SHP77 (cell line): Measurements from ENCODE around the gene MAD1L1.
A peak's percentile ranks its signal among the peaks of the same experiment; 100 is the strongest.

ENCODE experiments used
- DNase-seq, 2 experiments: peaks; one replicate each; lab custom pipeline; 2025; lab: John Stamatoyannopoulos, UW

MAD1L1 gene

DNA sequence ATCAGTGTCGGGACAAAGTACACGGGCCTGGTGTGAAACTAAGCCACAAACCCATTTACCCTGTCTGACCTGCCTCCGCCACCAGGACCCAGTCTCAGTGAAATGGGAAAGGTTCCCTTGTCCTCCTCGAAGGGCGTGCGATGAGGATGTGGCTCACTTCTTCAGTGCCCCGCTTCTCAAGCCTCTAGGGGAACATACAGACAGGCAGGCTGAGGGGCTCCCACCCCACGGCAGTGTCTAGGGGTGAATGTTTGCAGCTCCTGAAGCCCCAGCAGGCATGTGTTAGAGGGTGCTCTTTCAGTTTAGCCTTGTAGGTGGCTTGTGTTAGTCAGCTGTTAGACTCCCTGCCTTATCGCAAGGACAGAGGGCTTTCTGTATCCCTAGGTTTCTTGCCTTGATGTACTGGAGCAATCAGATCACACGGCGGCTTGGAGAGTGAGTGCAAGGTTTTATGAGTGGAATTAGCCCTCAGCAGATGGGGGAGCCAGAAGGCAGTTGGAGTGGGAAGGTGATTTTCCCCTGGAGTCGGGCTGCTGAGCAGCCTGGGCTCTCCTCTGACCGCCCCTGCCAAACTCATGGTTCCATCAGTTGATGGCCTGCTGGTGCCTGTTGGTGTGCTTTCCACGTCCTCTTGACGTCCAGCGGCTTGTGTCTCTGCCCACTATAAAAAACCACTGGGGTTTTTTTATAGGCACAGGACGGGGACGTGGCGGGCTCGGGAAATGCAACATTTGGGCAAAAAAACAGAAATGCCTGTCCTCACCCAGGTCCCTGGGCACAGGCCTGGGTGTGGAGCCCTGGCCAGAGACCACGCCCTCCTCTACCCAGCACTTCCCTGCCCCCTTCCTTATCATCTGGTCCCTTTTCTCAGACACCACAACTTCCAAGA, 10.0 kb upstream of the MAD1L1 start:
- peak; percentile 16 to 48 for DNase-seq

GRCh38 chr7:2241580-2242540, 9.1 kb upstream of the MAD1L1 start, which contains the start of the genes MRM2 and NUDT1:
TSS of gene MRM2 (minus strand) at chr7:2242205. CDS start at chr7:2242169, 36 bp downstream.
TSS of gene NUDT1 (plus strand) at chr7:2242226. CDS start at chr7:2244575, 2,349 bp downstream.
- DNase-seq: peak; percentile 80 to 91

DNA sequence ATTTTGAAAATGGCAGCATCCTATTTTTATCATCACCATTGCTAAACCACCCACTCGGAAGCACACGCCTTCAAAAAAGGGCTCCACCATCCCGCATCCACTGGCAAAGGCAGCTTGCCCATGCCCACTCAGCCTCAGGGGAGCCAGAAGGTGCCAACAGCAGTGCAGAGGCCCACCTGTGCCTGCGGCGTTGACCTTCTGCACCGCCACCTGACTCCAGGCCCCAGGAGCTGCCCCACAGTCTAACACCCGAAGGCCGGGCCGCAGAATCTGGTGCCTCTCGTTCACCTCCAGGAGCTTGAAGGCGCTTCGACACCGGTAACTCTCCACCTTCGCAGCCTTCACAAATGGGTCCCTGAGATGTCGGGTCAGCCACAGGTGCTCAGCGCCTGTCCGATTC, 6.5 kb upstream of the MAD1L1 start:
- DNase-seq: no peak

DNA sequence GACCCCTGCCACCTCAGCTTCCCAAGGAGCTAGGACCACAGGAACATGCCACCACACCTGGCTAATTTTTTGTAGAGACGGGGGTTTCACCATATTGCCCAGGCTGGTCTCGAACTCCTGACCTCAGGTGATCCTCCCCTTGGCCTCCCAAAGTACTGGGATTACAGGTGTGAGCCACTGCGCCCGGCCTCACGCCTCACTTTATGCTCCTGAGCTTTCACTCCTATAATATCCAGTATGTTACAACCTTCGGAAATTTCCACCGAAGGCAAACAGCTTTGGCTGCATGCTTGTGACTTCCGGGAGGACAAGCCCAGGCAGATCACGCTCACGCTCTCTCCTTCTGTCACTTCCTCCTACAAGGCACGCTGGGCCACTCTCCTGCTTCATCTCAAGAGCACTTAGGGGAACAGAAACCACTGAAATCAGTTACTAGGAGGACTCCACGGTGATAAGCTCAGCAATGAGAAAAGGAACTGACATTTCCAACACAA, 4.4 kb upstream of the MAD1L1 start:
- DNase-seq: no peak

DNA sequence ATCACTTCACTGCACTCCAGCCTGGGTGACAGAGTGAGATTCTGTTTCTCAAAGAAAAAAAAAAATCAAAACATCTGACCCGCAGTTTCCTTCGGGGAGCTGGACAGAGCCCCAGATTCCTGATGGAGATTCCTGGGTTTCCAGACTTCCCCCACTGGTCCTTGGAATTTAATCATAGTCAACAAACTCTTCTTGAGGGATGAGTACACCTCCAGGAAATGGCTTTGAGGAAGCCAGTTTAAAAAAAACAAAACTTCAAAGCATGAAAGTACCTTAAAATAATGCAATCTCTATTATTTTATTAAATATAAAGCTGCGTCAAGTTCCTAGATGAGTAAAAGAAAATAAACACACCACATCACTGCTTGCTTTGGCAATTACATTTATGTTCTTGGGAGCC, 1.2 kb upstream of the MAD1L1 start:
- DNase-seq: no peak

DNA sequence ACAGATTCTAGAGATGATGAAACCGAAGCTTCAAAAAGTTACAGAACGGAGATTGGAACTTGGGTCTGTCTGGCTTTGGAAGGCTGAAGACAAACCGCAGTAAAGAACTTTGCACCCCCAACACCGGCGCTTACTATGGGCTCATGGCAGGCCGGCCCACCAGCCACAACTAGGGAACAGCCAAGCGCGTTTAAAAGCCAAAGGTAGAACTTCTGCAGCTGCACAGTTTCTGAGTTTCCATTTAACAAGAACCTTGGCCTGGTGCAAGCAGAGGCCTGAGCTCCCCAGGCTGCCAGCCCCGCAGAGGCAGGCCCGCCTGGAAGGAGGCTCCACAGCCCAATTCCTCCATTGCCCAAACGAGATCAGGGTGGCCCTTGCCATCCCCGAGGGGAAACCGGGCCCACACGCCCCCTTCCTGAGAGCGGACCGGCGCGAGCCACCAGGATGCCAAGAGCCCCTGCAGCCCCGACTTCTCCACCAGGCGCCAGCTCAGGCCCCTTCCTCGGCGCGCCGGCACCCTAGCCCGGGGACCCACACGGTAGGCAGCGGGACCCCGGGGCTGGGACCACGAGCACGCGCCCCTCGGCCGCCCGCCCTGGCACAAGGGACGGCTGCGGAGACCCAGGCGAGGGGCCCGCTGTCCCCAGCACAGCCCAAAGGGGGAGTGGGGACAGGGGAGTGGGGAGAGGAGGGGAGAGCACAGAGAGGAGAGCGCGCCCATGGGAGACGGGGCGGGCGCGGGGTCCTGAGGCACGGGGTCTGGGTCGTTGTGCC, 566 bp downstream of the MAD1L1 start:
- DNase-seq: no peak

DNA sequence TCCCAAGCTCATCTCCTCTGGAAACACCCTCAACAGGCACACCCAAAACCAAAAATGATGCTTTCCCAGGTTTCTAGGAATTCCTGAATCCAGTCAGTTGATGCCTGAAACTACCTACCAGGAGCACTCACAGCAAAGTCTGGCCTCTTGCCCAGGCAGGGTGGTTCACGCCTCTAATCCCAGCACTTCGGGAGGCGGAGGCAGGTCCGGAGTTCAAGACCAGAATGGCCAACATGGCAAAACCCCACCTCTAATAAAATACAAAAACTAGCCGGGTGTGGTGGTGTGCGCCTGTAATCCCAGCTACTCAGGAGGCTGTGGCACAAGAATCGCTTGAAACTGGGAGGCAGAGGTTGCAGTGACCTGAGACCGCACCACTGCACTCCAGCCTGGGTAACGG, 1.9 kb downstream of the MAD1L1 start:
- no peak for DNase-seq

GRCh38 chr7:2230226-2230625, 2.5 kb downstream of the MAD1L1 start:
- DNase-seq: no peak

GRCh38 chr7:2229467-2229866, 3.3 kb downstream of the MAD1L1 start:
- no peak for DNase-seq

DNA sequence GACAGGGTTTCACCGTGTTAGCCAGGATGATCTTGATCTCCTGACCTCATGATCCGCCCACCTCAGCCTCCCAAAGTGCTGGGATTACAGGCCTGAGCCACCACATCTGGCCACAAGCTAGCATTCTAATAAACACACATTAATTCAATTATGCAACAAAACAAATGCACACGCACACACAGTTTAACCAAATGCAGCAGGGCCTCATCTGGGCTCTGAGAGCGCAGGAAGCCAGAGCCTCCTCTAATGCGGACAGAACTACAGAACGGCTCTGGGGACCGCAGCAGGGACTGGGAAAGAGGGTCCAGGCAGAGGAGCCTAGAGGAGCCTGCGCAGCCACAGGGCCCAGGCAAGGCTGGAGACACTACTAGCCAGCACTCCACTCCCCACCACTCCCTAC, 3.8 kb downstream of the MAD1L1 start:
- no peak for DNase-seq

DNA sequence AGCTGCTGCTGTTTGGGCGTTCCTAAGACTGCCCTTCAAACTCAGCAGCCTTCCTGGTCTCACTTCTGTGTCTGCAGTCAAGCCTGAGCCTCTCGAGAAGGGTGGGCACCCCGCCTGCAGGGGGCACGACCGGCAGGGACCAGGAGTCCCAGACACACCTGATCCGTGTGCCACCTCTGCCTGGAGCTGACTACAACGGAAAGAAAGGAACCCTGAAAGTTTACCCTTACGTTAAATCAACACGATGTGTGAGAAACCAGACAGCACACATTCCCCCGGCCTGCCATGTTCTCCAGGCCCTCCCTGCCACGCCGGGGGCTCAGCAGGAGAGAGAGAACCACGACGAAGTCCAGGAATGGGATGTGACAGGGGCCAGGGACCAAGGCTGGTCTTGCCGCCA, 5.0 kb downstream of the MAD1L1 start:
- no peak for DNase-seq

DNA sequence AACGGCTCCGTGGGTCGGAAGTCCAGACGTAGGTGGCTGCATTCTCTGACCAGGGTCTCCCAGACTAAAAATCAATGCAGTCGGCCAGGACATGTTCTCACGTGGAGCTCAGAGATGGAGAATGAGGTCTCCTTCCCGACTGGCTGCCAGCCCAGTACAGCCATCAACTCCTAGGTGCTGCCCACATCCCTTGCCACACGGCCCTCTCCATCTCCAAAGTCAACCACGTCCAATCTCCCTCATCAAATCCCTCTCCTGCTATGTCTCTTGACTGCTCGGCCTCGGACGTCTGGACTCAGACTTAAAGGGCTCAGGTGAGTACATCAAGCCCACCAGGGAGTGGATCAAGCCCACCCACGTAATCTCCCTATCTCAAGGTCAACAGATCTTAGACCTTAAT, 6.9 kb downstream of the MAD1L1 start:
- DNase-seq: no peak

DNA sequence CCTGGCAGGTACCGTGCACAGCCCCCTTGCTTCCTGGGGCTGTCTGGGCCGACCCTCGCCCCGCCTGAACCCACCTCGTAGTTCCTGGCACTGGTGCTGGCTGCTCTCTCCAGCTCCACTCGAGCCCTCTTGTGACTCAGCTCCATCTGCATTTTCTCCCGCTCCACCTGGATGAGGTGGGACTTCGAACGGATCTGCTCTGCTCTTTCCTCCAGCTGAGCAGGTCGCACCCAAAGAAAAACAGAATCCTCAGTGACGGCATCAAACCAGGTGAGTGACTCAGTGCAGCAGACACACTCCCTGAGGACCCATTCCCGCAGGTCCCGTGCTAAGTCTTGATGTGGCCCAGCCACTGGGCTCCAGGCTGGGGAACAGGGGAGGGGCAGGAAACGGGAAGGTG, 7.4 kb downstream of the MAD1L1 start:
- no peak for DNase-seq

DNA sequence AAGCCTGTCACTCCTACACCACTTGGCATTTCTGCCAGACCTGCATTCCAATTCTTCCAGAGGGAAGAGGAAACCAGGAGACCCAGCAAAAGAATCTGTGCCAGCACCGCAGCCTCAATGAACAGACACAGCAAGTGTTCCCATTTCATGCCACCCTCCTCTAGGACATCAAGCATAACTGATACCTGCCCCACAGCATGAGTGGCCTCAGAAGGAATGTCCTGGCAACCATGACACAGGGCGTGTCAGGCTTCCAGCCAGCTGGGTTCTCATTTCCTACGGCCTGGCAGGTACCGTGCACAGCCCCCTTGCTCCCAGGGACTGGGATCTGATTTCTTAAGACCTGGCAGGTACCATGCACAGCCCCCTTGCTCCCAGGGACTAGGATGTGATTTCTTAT, 7.8 kb downstream of the MAD1L1 start:
- DNase-seq: no peak

- no peak for DNase-seq
Measured at GRCh38 chr7:2224491-2224928, 8.2 kb downstream of the MAD1L1 start.

DNA sequence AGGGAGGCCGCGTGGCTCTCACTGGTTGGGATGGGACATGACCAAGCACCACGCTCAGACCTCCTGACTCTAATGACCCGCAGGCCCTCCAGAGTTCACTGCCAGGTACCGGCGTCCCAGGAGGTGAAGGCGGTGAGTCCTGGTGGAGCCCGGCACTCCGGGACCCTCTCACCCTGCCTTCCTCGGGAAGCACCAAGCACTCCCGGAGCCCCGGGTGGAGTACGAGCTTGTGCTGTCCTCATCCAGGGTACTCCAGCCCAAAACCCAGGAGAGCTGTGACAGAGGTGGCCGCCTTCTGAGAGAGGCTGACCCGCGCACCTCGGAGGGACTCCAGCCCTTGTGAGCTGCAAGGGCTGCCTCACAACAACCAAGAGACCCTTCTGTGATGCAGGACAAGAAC, 9.4 kb downstream of the MAD1L1 start:
- DNase-seq: no peak

- DNase-seq: no peak
Measured at GRCh38 chr7:2222516-2222915, 10.2 kb downstream of the MAD1L1 start.

DNA sequence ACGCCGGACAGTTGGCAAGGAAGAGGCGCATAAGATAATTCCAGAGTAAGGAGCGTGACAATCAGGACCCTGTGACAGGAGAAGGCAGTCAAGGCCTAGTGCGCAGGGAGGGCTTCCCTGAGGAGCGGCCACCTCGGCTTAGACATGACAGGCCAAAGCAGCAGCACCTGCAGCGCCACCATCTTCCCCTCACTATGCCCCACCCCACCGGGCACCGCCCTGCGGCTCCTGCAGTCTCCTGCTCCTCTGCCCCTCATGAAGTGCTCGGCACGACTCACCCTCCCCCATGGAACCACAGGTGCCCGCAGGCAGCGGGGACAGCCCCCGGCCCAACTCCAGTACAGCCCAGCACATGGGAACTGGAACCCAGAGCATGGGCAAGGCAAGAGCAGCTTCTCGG, 11.8 kb downstream of the MAD1L1 start:
- DNase-seq: no peak

DNA sequence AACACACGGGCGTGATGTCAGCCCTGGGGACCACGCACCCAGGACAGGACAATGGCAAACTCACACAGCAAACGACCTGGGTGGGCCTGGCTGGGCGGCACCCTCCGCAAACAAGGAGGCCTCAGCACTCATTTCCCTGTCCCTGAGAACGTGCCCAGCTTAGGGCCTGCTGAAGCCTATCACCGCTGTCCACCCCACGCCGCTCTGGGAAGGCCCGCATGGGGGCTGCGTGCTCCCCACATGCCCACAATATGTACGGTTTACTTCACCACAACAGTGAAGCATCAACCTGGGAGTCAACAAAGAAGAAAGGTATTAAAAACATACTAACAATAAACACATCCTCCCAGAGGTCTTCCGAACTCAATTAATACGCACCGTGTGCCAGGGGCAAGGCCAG, 12.2 kb downstream of the MAD1L1 start:
- DNase-seq: no peak

DNA sequence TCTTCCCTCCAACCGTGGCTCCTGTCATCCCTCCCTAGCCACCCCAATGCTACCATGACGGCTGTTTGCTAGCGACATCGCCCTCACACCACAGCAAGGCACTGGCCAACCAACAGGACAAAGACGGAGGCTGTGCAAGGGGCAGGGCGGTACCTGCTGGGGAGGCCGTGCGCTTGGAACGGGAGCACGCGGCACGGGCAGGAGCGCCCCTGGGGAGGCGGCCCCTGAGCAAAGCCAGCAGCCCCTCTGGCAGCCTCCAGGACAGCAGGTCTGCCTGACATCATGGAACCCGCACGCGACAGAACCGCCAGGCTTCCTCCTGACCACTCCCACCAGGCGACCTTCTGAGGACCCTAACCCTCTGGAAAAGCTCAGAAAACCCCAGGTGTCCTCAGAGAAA, 12.7 kb downstream of the MAD1L1 start:
- DNase-seq: no peak

DNA sequence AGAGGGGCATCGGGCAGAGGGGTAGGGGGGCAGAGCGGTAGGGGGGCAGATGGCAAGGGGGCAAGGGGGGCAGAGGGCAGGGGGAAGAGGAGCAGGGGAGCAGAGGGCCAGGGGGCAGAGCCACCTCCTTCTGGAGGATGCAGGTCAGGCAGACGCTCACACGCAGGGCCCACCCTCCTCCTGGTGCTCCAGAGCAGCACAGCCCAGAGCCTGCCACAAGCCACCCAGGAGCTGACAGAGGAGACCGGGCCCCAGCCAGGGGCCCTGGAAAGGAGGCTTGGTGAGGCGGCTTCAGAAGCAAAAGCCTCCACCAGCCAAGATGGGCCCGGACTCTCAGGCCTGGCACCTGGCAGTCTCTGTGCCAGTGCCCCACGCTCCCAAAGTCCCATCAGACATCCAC, 13.1 kb downstream of the MAD1L1 start:
- DNase-seq: no peak

GRCh38 chr7:2219136-2219535, 13.6 kb downstream of the MAD1L1 start:
- DNase-seq: no peak
